Dermis microvascular lymphatic vessel endothelial cell (primary cell): ENCODE data around the gene SIGLEC15. TPM values are rescaled to one million over a fixed set of nuclear protein-coding genes. Genes with fewer than 3 reads are reported as not detected.
"Not testable (repeated sequence)": the region's sequence is repeated elsewhere in the genome, so short reads cannot be mapped to it uniquely, and the experiment has no call there.

Experiments used
- DNase-seq, 2 donors: peaks; one replicate each; pipeline versions ENCODE4 v3.0.0 to v3.0.0-alpha.2; 2010; ENCODE audit warnings: low read depth in 2 of 2
- total RNA-seq: library from RNA; depleted of rRNA; stranded (reverse); fragments of >200 nt; gene quantifications from 2 replicates; pipeline ENCODE4 v1.2.1, GENCODE V29; 2014

SIGLEC15 gene
- total RNA-seq, result under 0.01 and 0.13 TPM in 2 replicates

GRCh38 chr18:45825258-45826044, at the start of gene SIGLEC15:
TSS of gene SIGLEC15 (plus strand) at chr18:45825675. CDS start at chr18:45825729, 54 bp downstream.
- DNase-seq, result peak in 1 of 2 donors; percentile 48

- DNase-seq, result no peak
Measured at GRCh38 chr18:45775743-45776142, 49.7 kb upstream of the SIGLEC15 start.

- no peak for DNase-seq
Measured at GRCh38 chr18:45777393-45777792, 48.1 kb upstream of the SIGLEC15 start.

- DNase-seq, result no peak
Measured at GRCh38 chr18:45780568-45780967, 44.9 kb upstream of the SIGLEC15 start.

- no peak for DNase-seq
Measured at GRCh38 chr18:45782662-45783061, 42.8 kb upstream of the SIGLEC15 start.

- DNase-seq, result no peak
Measured at GRCh38 chr18:45783097-45784075, 42.1 kb upstream of the SIGLEC15 start.

- DNase-seq, result peak in 1 of 2 donors; percentile 36
Measured at GRCh38 chr18:45785134-45785533, 40.3 kb upstream of the SIGLEC15 start.

- no peak for DNase-seq
Measured at GRCh38 chr18:45786941-45787340, 38.5 kb upstream of the SIGLEC15 start.

- no peak for DNase-seq
Measured at GRCh38 chr18:45787346-45787745, 38.1 kb upstream of the SIGLEC15 start.

- DNase-seq, result no peak
Measured at GRCh38 chr18:45788861-45789260, 36.6 kb upstream of the SIGLEC15 start.

- DNase-seq, result no peak
Measured at GRCh38 chr18:45792506-45793263, 32.8 kb upstream of the SIGLEC15 start.

- no peak for DNase-seq
Measured at GRCh38 chr18:45793264-45793965, 32.1 kb upstream of the SIGLEC15 start.

- peak in 1 of 2 donors; percentile 5 for DNase-seq
Measured at GRCh38 chr18:45801416-45802004, 24.0 kb upstream of the SIGLEC15 start.

GRCh38 chr18:45802814-45803492, 22.5 kb upstream of the SIGLEC15 start:
- DNase-seq, result peak in 1 of 2 donors; percentile 95

- DNase-seq, result no peak
Measured at GRCh38 chr18:45805551-45805950, 19.9 kb upstream of the SIGLEC15 start.

GRCh38 chr18:45806226-45806625, 19.2 kb upstream of the SIGLEC15 start:
- DNase-seq, result no peak

- DNase-seq, result not testable (repeated sequence)
Measured at GRCh38 chr18:45807144-45807543, 18.3 kb upstream of the SIGLEC15 start.

- DNase-seq, result not testable (repeated sequence)
Measured at GRCh38 chr18:45814733-45815132, 10.7 kb upstream of the SIGLEC15 start.

GRCh38 chr18:45817543-45817942, 7.9 kb upstream of the SIGLEC15 start:
- DNase-seq, result no peak

- DNase-seq, result not testable (repeated sequence)
Measured at GRCh38 chr18:45818765-45819164, 6.7 kb upstream of the SIGLEC15 start.
